Ascending aorta (tissue), 2 donors: Measurements from ENCODE around the gene PROSER2. TPM values are rescaled to one million over a fixed set of nuclear protein-coding genes. Genes with fewer than 3 reads are reported as not detected.

Experiments used
- DNase-seq, 2 donors: peaks; one replicate each; pipeline ENCODE4 v3.0.0-alpha.2; 2019; ENCODE audit warnings: low spot score in 2 of 2
- H3K27ac ChIP-seq, 2 donors: fragments of 200-600 bp; sonication (generic); one replicate each; pipeline ENCODE4 v1.5.1; 2016 to 2017; ENCODE audit warnings: mild to moderate bottlenecking in 1 of 2
- H3K27me3 ChIP-seq: fragments of 200-600 bp; sonication (generic); one replicate; pipeline ENCODE4 v1.5.1; 2017
- H3K36me3 ChIP-seq, 2 donors: fragments of 200-600 bp; sonication (generic); one replicate each; pipeline ENCODE4 v1.5.1; 2016
- H3K4me1 ChIP-seq, 2 donors: fragments of 200-600 bp; sonication (generic); one replicate each; pipeline ENCODE4 v1.5.1; 2016 to 2017; ENCODE audit warnings: mild to moderate bottlenecking in 1 of 2
- H3K4me3 ChIP-seq, 2 donors: fragments of 200-600 bp; sonication (generic); one replicate each; pipeline ENCODE4 v1.5.1; 2016 to 2017; ENCODE audit warnings: mild to moderate bottlenecking in 1 of 2
- H3K9me3 ChIP-seq, 2 donors: fragments of 200-600 bp; sonication (generic); one replicate each; pipeline ENCODE4 v1.5.1; 2016
- intact Hi-C: fragments of 100-400 bp; cut with DNase I; formaldehyde crosslinking; loops from one replicate; pipeline ENCODE4 v1.15.1; 2023
- total RNA-seq: library from RNA; depleted of rRNA; stranded (reverse); fragments of >200 nt; gene quantifications from one replicate; pipeline ENCODE4 v1.1.0, GENCODE V29; 2016
- TF ChIP-seq, protein P1 (sequence below), 3 experiments: fragments of 200-600 bp in 2 of 3; fragments of 450-650 bp in 1 of 3; sonication (generic) in 2 of 3; IDR thresholded peaks; one replicate each; pipeline ENCODE4 v1.5.1; 2016 to 2019; ENCODE audit warnings: antibody characterized with exemption in 3 of 3, mild to moderate bottlenecking in 1 of 3, moderate library complexity in 1 of 3

PROSER2 gene
- total RNA-seq, 1 donor from 2014 or later = 4.8 TPM

DNA sequence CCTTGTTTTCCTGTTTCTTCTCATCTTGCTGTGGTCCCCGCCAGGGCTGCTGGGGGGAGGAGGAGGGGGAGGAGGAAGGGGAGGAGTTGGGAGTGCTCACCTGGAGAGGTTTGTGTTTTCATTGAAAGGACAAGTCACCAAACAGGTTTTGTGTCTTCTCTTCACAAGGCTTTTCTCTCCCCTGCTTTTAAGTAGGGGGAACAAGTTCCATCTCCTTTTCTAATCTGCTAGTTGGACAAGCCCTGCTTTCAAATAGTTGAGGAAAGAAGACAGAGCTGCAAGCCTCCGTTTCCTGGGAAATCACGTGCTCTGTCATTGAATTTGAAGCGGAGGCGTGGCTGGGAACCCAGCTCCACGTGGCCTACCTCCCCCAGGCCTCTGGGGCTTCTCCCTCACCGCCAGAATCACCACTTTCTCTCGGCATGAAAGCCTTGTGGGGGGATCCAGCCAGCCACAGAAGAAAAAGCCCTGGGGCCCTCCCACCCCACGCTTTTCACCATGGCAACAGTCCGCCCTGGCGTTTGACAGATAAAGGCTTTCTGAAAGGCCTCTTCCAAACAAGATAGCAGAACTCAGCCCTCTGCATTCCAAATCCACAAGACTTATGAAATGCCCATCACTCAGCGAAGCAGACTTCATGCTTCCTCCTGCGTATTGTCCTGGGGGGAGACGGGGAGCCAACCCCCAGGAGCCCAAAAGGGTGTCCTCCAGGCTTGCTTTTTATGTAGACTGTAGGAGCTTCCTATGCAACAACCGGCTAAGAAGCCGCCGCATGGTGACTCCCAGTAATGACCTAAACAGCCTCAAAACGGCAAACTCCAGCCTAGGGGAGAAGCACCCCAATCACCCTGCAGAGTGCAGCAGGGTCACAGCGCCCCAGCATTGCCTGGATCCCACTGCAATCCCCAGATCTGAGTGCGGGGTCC is 51.7 kb downstream of the PROSER2 start:
- intact Hi-C loops = no loop called here
- H3K9me3 ChIP-seq = no peaks in the 10 kb centered on the region
- TF ChIP-seq, protein P1, sequence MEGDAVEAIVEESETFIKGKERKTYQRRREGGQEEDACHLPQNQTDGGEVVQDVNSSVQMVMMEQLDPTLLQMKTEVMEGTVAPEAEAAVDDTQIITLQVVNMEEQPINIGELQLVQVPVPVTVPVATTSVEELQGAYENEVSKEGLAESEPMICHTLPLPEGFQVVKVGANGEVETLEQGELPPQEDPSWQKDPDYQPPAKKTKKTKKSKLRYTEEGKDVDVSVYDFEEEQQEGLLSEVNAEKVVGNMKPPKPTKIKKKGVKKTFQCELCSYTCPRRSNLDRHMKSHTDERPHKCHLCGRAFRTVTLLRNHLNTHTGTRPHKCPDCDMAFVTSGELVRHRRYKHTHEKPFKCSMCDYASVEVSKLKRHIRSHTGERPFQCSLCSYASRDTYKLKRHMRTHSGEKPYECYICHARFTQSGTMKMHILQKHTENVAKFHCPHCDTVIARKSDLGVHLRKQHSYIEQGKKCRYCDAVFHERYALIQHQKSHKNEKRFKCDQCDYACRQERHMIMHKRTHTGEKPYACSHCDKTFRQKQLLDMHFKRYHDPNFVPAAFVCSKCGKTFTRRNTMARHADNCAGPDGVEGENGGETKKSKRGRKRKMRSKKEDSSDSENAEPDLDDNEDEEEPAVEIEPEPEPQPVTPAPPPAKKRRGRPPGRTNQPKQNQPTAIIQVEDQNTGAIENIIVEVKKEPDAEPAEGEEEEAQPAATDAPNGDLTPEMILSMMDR (IDR thresholded peaks at IDR 0.05) = no peak
- H3K27ac ChIP-seq = no peak overlapping the region
- no peaks in the 10 kb centered on the region for H3K27me3 ChIP-seq
- H3K36me3 ChIP-seq = no peaks in the 10 kb centered on the region
- H3K4me1 ChIP-seq = no peaks in the 10 kb centered on the region
- no peak overlapping the region for H3K4me3 ChIP-seq
- no peak for DNase-seq

- intact Hi-C loops = no loop called here
- Histone ChIP-seq H3K27me3 (no peaks in the 10 kb centered on the region), H3K9me3 (no peaks in the 10 kb centered on the region), H3K4me1 (no peaks in the 10 kb centered on the region), H3K27ac (no peak overlapping the region), H3K4me3 (no peak overlapping the region), H3K36me3 (no peaks in the 10 kb centered on the region)
- DNase-seq = peak in 1 of 2 donors; percentile 81
- TF ChIP-seq, protein P1 (IDR thresholded peaks at IDR 0.05) = no peak
Observed at GRCh38 chr10:11875494-11876281, 52.5 kb downstream of the PROSER2 start.

- DNase-seq = no peak
- TF ChIP-seq, protein P1 (IDR thresholded peaks at IDR 0.05) = no peak
- intact Hi-C loops = no loop called here
- Histone ChIP-seq H3K27ac (no peak overlapping the region), H3K4me3 (no peak overlapping the region), H3K4me1 (no peaks in the 10 kb centered on the region), H3K36me3 (no peaks in the 10 kb centered on the region), H3K9me3 (no peaks in the 10 kb centered on the region), H3K27me3 (no peaks in the 10 kb centered on the region)
Observed at GRCh38 chr10:11876324-11876723, 53.2 kb downstream of the PROSER2 start.

GRCh38 chr10:11876805-11877590 is 53.8 kb downstream of the PROSER2 start:
- H3K4me3 ChIP-seq = no peak overlapping the region
- H3K27me3 ChIP-seq = no peaks in the 10 kb centered on the region
- no peaks in the 10 kb centered on the region for H3K36me3 ChIP-seq
- no peak overlapping the region for H3K27ac ChIP-seq
- TF ChIP-seq, protein P1 (IDR thresholded peaks at IDR 0.05) = no peak
- intact Hi-C loops = no loop called here
- no peak for DNase-seq
- no peaks in the 10 kb centered on the region for H3K9me3 ChIP-seq
- no peaks in the 10 kb centered on the region for H3K4me1 ChIP-seq

DNA sequence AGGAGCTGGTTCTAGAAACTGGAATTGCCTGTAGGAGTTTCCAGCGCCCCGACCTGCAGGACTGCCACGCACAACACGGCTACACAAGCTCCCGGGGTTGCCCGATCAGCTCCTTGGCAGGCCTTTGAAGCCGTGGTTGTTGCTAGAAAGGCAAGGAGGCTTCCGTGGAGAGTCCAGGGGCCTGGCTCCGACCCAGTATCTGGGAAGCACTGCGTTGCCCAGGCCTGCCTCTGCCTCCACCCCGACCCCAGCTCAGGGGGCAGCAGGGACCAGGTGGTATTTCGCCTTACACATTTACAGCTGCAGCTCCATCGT is 54.4 kb downstream of the PROSER2 start:
- intact Hi-C loops = no loop called here
- Histone ChIP-seq H3K4me1 (no peaks in the 10 kb centered on the region), H3K27ac (no peak overlapping the region), H3K4me3 (no peak overlapping the region), H3K9me3 (no peaks in the 10 kb centered on the region), H3K36me3 (no peaks in the 10 kb centered on the region), H3K27me3 (no peaks in the 10 kb centered on the region)
- TF ChIP-seq, protein P1 (IDR thresholded peaks at IDR 0.05) = no peak
- DNase-seq = no peak
